Raji (cell line): ENCODE measurements around the gene MTMR6.

Source experiments
- POLR2A ChIP-seq: IDR thresholded peaks from 2 replicates; pipeline ENCODE4 v1.6.1; 2011; ENCODE audit warnings: low read depth, low read length, control low read depth; ENCODE audit not compliant: insufficient read depth

Gene MTMR6

DNA sequence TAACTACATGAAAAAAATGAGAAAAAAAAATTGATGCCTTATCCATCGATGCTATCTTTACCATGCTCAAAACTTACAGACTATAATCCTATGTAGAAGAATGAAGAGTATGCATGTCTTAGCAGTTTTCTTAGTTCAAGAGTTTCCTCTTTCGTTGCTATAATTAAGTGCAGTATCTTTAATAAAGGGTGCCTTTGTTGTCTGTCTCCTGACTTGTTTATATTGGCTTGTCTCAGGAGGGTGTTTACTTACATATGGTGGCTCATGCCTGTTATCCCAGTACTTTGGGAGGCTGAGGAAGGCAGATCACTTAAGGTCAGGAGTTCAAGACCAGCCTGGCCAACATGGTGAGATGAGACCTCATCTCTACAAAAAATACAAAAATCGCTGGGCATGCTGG lies 44.3 kb downstream of the MTMR6 start:
- no peak for TF ChIP-seq POLR2A

DNA sequence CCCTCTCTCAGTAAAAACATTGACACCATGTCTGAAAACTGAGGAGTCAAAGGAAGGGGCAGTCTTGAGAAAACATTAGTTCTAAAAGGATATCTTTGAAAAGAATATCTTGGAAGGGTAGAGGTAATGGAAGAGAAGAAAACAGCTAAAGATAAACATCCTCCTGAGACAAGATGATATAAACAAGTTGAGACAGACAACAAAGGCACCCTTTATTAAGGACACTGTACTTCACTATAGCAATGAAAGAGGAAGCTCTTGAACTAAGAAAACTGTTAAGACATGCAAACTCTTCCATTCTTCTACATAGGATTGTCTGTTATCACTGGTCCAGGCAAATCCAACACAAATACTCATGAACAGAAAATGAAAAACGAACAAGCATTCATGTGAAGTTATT lies 46.3 kb downstream of the MTMR6 start:
- no peak for TF ChIP-seq POLR2A

GRCh38 chr13:25237083-25237482 lies 50.2 kb downstream of the MTMR6 start:
- no peak for TF ChIP-seq POLR2A

GRCh38 chr13:25233861-25234260 lies 53.4 kb downstream of the MTMR6 start:
- TF ChIP-seq POLR2A: no peak

- TF ChIP-seq POLR2A: no peak
Observed at GRCh38 chr13:25232937-25233515, 54.3 kb downstream of the MTMR6 start.

- no peak for TF ChIP-seq POLR2A
Observed at GRCh38 chr13:25231517-25231916, 55.8 kb downstream of the MTMR6 start.

GRCh38 chr13:25227690-25228089 lies 59.6 kb downstream of the MTMR6 start:
- TF ChIP-seq POLR2A: no peak

DNA sequence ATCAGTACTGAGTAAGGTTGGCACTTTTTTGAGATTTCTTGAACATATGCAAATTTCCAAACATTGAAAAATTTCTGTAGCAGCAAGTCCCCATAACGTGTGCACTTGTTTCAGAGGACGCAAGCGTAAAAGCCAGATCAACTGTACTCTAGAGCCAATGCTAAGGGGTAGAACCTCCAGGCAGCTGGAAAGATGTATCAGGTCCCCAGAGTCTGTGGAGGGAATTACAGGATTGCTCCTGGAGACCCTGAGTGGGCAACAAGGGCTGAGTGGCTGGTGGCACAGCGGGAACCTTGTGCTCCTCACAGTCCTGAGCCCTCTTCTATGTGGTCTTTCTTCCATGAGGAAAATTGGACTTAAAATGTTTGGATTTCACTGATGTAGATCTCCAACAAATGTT lies 61.3 kb downstream of the MTMR6 start:
- TF ChIP-seq POLR2A: no peak

DNA sequence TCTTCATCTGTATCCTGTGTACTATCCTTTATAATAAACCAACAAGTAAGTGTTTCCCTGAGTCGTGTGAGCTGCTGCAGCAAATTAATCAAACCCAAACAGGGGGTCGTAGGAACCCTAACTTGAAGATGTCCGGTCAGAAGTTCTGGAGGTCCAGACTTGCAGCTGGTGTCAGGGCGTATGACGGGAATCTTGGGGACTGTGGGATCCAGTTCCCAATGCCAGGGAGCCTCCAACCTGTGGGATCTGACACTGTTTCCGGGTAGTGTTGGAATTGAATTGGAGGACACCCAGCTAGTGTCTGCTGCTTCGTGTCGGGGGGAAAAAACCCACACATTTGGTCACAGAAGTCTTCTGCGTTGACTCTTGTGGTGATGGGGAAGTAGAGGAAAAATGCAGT lies 63.1 kb downstream of the MTMR6 start:
- no peak for TF ChIP-seq POLR2A

- no peak for TF ChIP-seq POLR2A
Observed at GRCh38 chr13:25222740-25223139, 64.5 kb downstream of the MTMR6 start.

- no peak for TF ChIP-seq POLR2A
Observed at GRCh38 chr13:25218019-25218418, 69.3 kb downstream of the MTMR6 start.

GRCh38 chr13:25217023-25217885 lies 70.0 kb downstream of the MTMR6 start:
- TF ChIP-seq POLR2A: no peak

DNA sequence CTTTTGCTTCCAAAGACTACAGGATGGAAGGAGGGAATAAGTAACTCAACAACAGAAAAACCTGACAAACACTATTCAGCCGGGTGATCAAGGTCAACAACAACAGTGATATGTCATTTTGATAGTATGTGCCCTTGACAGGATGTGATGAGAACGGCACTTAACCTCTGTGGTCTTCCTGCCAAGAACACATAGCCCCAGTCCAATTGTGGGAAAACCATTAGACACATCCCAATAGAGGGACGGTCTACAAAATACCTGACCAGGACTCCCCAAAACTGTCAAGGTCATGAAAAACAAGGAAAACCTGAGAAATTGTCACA lies 72.1 kb downstream of the MTMR6 start:
- TF ChIP-seq POLR2A: no peak

DNA sequence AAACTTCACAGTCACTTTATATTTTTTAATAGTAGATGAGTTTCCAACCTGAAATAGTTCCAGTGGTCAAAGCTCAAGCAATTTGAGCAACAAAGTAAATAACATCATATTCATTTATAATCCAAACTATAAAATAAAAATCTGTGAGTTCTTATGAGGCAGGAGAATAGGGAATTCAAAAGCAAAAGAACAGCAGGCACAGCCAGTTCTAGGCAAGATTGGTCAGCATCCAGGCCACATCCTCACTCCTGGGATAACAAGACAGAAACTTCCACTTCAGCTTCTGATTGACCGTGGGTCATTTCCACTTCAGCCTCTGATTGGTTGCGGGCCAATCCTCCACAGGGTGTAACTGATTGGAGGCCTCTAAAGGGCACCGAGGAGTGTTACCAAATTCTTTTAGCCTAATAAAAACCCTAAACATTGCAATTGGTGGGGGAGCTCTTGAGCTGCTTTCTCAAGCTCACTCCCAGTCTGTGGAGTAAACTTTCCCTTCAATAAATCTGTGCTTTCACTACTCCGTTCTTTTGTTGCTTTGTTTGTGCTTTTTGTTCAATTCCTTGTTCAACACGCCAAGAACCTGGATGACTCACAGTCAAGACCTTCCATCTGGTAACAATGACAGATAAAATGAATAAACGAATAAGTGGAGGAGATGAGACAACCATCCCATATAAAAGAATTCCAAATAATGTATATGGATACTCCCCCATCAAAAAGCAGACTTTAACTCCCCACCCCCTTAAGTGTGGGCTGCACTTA lies 72.6 kb downstream of the MTMR6 start:
- no peak for TF ChIP-seq POLR2A

GRCh38 chr13:25213715-25214114 lies 73.6 kb downstream of the MTMR6 start:
- TF ChIP-seq POLR2A: no peak
